K562 (cell line): ENCODE results near the gene SCARB2. TPM values are rescaled to one million over a fixed set of nuclear protein-coding genes. Genes with fewer than 3 reads are reported as not detected.
A peak's percentile ranks its signal among the peaks of the same experiment; 100 is the strongest.

Experiments
- ARID2 ChIP-seq: fragments of 450-650 bp; IDR thresholded peaks from 2 replicates; pipeline ENCODE4 v1.6.1; 2017; ENCODE audit warnings: antibody characterized with exemption, mild to moderate bottlenecking
- CAMTA2 ChIP-seq: fragments of 250-450 bp; sonication (Bioruptor Pico); conservative IDR thresholded peaks from 2 replicates; pipeline ENCODE4 v1.5.1; 2022
- FOXJ3 ChIP-seq: sonication (generic); formaldehyde crosslinking; IDR thresholded peaks from 2 replicates; pipeline ENCODE4 v1.4.0; 2020; ENCODE audit warnings: mild to moderate bottlenecking, missing genetic modification reagents
- MYBL2 ChIP-seq, 2 experiments: fragments of 450-650 bp in 1 of 2; sonication (generic) in 1 of 2; formaldehyde crosslinking in 1 of 2; IDR thresholded peaks; 2 replicates each; pipeline versions ENCODE4 v1.6.1 to v1.8.1; 2017 to 2022; ENCODE audit warnings: borderline replicate concordance in 1 of 2, inconsistent platforms in 1 of 2, low read depth in 1 of 2, mild to moderate bottlenecking in 1 of 2, missing genetic modification reagents in 1 of 2, moderate library complexity in 1 of 2
- NFE2 ChIP-seq: IDR thresholded peaks from 2 replicates; pipeline ENCODE4 v1.6.1; 2014; ENCODE audit warnings: antibody characterized with exemption, low read depth
- NFRKB ChIP-seq: fragments of 450-650 bp; IDR thresholded peaks from 2 replicates; pipeline ENCODE4 v1.6.1; 2016; ENCODE audit warnings: low read depth
- NFYB ChIP-seq: IDR thresholded peaks from 2 replicates; pipeline ENCODE4 v1.6.1; 2011; ENCODE audit warnings: mild to moderate bottlenecking, moderate library complexity; ENCODE audit not compliant: insufficient read length; ENCODE audit errors: extremely low read depth
- RBM34 ChIP-seq: fragments of 200-400 bp; formaldehyde crosslinking; IDR thresholded peaks from 2 replicates; pipeline ENCODE4 v1.6.1; 2018; ENCODE audit warnings: low read length, borderline replicate concordance; ENCODE audit not compliant: insufficient read depth
- SPI1 ChIP-seq: IDR thresholded peaks from 2 replicates; pipeline ENCODE4 v1.6.1; 2011; ENCODE audit warnings: low read depth, low read length, control low read depth, borderline replicate concordance
- TCF15 ChIP-seq: fragments of 250-450 bp; sonication (Bioruptor Pico); IDR thresholded peaks from 2 replicates; pipeline ENCODE4 v1.8.0; 2022; ENCODE audit warnings: moderate library complexity, mild to moderate bottlenecking, inconsistent platforms
- ZBTB7A ChIP-seq: IDR thresholded peaks from 2 replicates; pipeline ENCODE4 v1.6.1; 2011; ENCODE audit warnings: low read depth, mild to moderate bottlenecking, low read length, moderate library complexity, borderline replicate concordance; ENCODE audit not compliant: control insufficient read depth
- ZFX ChIP-seq: sonication (generic); formaldehyde crosslinking; IDR thresholded peaks from 2 replicates; pipeline ENCODE4 v1.8.0; 2022; ENCODE audit warnings: mild to moderate bottlenecking, missing genetic modification reagents, moderate library complexity
- ZNF584 ChIP-seq: fragments of 200-800 bp; sonication (Bioruptor generic); IDR thresholded peaks from 2 replicates; pipeline ENCODE4 v1.6.1; 2016; ENCODE audit warnings: low read depth, mild to moderate bottlenecking, missing genetic modification characterization, missing compliant biosample characterization
- ZNF764 ChIP-seq: fragments of 250-450 bp; sonication (Bioruptor Pico); IDR thresholded peaks from 2 replicates; pipeline ENCODE4 v1.4.0; 2020; ENCODE audit warnings: low read depth, mild to moderate bottlenecking, moderate library complexity
- ZNF785 ChIP-seq: fragments of 250-450 bp; sonication (Bioruptor Pico); IDR thresholded peaks from 2 replicates; pipeline ENCODE4 v1.4.0; 2020; ENCODE audit warnings: mild to moderate bottlenecking
- polyA plus RNA-seq, 8 experiments: library from polyadenylated mRNA; depleted of rRNA in 4 of 8; stranded (reverse) in 5 of 8; unstranded in 3 of 8; fragments of >200 nt; fragmentation: Nextera tagmentation in 2 of 8; fragmentation: Illumina TruSeq in 1 of 8; extraction: Ambion mirVana in 2 of 8; extraction: Trizol in 1 of 8; gene quantifications; 2 replicates each; pipeline versions ENCODE4 v1.2.1 to v1.2.3, GENCODE V29; 2011 to 2014; ENCODE audit warnings: inconsistent platforms in 1 of 8, missing spikeins in 1 of 8
- total RNA-seq, 7 experiments: library from RNA; depleted of rRNA in 6 of 7; stranded (reverse); fragments of >200 nt in 6 of 7; fragmentation: Illumina TruSeq in 2 of 7; extraction: Trizol in 2 of 7; gene quantifications; 2 replicates each; pipeline versions ENCODE4 v1.2.1 to v1.2.3, GENCODE V29; 2011 to 2021; ENCODE audit warnings: low replicate concordance in 1 of 7
- TF ChIP-seq, protein P1 (sequence below): fragments of 450-650 bp; IDR thresholded peaks from 2 replicates; pipeline ENCODE4 v1.7.0; 2016; ENCODE audit warnings: borderline replicate concordance
- TF ChIP-seq, protein P2 (sequence below): IDR thresholded peaks from 2 replicates; pipeline ENCODE4 v1.6.1; 2014; ENCODE audit warnings: antibody characterized with exemption
- TF ChIP-seq, protein P3 (sequence below): fragments of 450-650 bp; formaldehyde crosslinking; IDR thresholded peaks from 2 replicates; pipeline ENCODE4 v1.4.0; 2020; ENCODE audit warnings: mild to moderate bottlenecking, moderate library complexity
- TF ChIP-seq, protein P4 (sequence below): fragments of 450-650 bp; conservative IDR thresholded peaks from 2 replicates; pipeline ENCODE4 v1.6.1; 2016; ENCODE audit warnings: missing genetic modification characterization, low read depth, mild to moderate bottlenecking, missing compliant biosample characterization, moderate library complexity

SCARB2 gene
- total and polyA plus RNA-seq, 9 of the 15 experiments (the other 6 are each of a cell fraction or from before 2014, with no cell fraction given) = 6.1 to 25.8 (median 17.8) TPM

GRCh38 chr4:76213415-76214176 lies at the start of gene SCARB2 (continued):
- TF ChIP-seq, protein P1, sequence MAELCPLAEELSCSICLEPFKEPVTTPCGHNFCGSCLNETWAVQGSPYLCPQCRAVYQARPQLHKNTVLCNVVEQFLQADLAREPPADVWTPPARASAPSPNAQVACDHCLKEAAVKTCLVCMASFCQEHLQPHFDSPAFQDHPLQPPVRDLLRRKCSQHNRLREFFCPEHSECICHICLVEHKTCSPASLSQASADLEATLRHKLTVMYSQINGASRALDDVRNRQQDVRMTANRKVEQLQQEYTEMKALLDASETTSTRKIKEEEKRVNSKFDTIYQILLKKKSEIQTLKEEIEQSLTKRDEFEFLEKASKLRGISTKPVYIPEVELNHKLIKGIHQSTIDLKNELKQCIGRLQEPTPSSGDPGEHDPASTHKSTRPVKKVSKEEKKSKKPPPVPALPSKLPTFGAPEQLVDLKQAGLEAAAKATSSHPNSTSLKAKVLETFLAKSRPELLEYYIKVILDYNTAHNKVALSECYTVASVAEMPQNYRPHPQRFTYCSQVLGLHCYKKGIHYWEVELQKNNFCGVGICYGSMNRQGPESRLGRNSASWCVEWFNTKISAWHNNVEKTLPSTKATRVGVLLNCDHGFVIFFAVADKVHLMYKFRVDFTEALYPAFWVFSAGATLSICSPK = no peak
- TF ChIP-seq FOXJ3 = no peak
- no peak for TF ChIP-seq RBM34
- TF ChIP-seq ZNF764 (CRISPR knock-in tag) = no peak
- TF ChIP-seq ARID2 = no peak
- TF ChIP-seq ZFX (CRISPR knock-in tag) = peak; percentile 95
- TF ChIP-seq, protein P2, sequence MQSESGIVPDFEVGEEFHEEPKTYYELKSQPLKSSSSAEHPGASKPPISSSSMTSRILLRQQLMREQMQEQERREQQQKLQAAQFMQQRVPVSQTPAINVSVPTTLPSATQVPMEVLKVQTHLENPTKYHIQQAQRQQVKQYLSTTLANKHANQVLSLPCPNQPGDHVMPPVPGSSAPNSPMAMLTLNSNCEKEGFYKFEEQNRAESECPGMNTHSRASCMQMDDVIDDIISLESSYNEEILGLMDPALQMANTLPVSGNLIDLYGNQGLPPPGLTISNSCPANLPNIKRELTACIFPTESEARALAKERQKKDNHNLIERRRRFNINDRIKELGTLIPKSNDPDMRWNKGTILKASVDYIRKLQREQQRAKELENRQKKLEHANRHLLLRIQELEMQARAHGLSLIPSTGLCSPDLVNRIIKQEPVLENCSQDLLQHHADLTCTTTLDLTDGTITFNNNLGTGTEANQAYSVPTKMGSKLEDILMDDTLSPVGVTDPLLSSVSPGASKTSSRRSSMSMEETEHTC = no peak; the same call in 1 of the 2 replicates
- TF ChIP-seq, protein P3, sequence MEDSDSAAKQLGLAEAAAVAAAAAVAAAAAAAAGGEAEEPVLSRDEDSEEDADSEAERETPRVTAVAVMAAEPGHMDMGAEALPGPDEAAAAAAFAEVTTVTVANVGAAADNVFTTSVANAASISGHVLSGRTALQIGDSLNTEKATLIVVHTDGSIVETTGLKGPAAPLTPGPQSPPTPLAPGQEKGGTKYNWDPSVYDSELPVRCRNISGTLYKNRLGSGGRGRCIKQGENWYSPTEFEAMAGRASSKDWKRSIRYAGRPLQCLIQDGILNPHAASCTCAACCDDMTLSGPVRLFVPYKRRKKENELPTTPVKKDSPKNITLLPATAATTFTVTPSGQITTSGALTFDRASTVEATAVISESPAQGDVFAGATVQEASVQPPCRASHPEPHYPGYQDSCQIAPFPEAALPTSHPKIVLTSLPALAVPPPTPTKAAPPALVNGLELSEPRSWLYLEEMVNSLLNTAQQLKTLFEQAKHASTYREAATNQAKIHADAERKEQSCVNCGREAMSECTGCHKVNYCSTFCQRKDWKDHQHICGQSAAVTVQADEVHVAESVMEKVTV (CRISPR knock-in tag) = no peak
- no peak for TF ChIP-seq CAMTA2 (CRISPR knock-in tag)
- TF ChIP-seq TCF15 = no peak
- no peak for TF ChIP-seq NFE2
- TF ChIP-seq SPI1 = no peak
- no peak for TF ChIP-seq MYBL2 (IDR thresholded peaks at IDR 0.05; ENCODE audit: low read depth)
- no peak for TF ChIP-seq MYBL2 (CRISPR knock-in tag; IDR thresholded peaks at IDR 0.05; ENCODE audit: borderline replicate concordance)
- TF ChIP-seq ZNF785 = no peak
- peak; percentile 33 for TF ChIP-seq NFYB
- TF ChIP-seq NFRKB = no peak
- no peak for TF ChIP-seq ZNF584
- TF ChIP-seq ZBTB7A = peak; percentile 78; the same call in 1 of the 2 replicates
- TF ChIP-seq, protein P4, sequence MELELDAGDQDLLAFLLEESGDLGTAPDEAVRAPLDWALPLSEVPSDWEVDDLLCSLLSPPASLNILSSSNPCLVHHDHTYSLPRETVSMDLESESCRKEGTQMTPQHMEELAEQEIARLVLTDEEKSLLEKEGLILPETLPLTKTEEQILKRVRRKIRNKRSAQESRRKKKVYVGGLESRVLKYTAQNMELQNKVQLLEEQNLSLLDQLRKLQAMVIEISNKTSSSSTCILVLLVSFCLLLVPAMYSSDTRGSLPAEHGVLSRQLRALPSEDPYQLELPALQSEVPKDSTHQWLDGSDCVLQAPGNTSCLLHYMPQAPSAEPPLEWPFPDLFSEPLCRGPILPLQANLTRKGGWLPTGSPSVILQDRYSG = no peak
